K562 (cell line): ENCODE measurements around the gene OCA2. TPM values are rescaled to one million over a fixed set of nuclear protein-coding genes. Genes with fewer than 3 reads are reported as not detected.

Experiments used
- ATAC-seq: fragments of 200-7000 bp; cut with Tn5 transposase; 3 replicates; pipeline ENCODE4 v1.9.1; 2020; ENCODE audit warnings: moderate library complexity
- BruUV-seq: library from RNA; stranded (reverse); fragments of 400-500 nt; replicated peaks from 2 replicates; lab custom pipeline; 2021; lab: Mats Ljungman, UMichigan
- CTCF ChIA-PET: fragments of 300-600 bp; formaldehyde crosslinking; extraction: SDS; loops from one replicate; lab custom pipeline; 2021; ENCODE audit warnings: low intra/inter-chr PET ratio; lab: Yijun Ruan, JAX
- POLR2A ChIA-PET: fragments of 300-600, 350-650 bp; sonication (Branson Sonifier 250); formaldehyde crosslinking; extraction: SDS; loops from one replicate; lab custom pipeline; 2021; ENCODE audit warnings: antibody characterized with exemption, inconsistent platforms; lab: Yijun Ruan, JAX
- DNase-seq, 4 experiments: peaks; one replicate each; pipeline versions ENCODE4 v3.0.0 to v3.0.0-alpha.2; 2011 to 2018; ENCODE audit warnings: low spot score in 3 of 4, mixed read lengths in 3 of 4; ENCODE audit errors: extremely low read depth in 1 of 4
- FAIRE-seq: peaks from 2 replicates; lab custom pipeline; 2011; peaks lifted over from hg19 to GRCh38; lab: Jason Lieb, UNC
- H2AFZ ChIP-seq: 2 replicates; pipeline ENCODE4 v1.6.0; 2011; ENCODE audit warnings: low read depth, low read length, control low read depth, inconsistent platforms
- H3K27ac ChIP-seq: fragments of 200-600 bp; 3 replicates; pipeline ENCODE4 v1.8.0; 2011; ENCODE audit warnings: low read depth, mild to moderate bottlenecking, control low read depth, inconsistent platforms, low read length, moderate library complexity, mixed read lengths; ENCODE audit errors: extremely low read depth
- H3K27me3 ChIP-seq, 2 experiments: fragments of 300-600 bp in 1 of 2; 2 replicates in 1 of 2; 3 replicates in 1 of 2; pipeline versions ENCODE4 v1.6.0 to v1.8.0; 2011; ENCODE audit warnings: inconsistent platforms in 2 of 2, low read length in 2 of 2, mild to moderate bottlenecking in 1 of 2, mixed read lengths in 1 of 2, moderate library complexity in 1 of 2; ENCODE audit not compliant: control insufficient read depth in 2 of 2, insufficient read depth in 2 of 2
- H3K36me3 ChIP-seq: fragments of 300-600 bp; 3 replicates; pipeline ENCODE4 v1.8.0; 2011; ENCODE audit warnings: mild to moderate bottlenecking, low read length, inconsistent platforms; ENCODE audit not compliant: control insufficient read depth, insufficient read depth
- H3K4me1 ChIP-seq, 2 experiments: fragments of 200-600 bp in 1 of 2; replicated peaks in 1 of 2; 2 replicates in 1 of 2; 3 replicates in 1 of 2; pipeline versions ENCODE4 v1.5.1 to v1.8.0; 2011; ENCODE audit warnings: inconsistent platforms in 2 of 2, low read length in 2 of 2, mild to moderate bottlenecking in 1 of 2, mixed read lengths in 1 of 2, moderate library complexity in 1 of 2; ENCODE audit not compliant: control insufficient read depth in 2 of 2, insufficient read depth in 2 of 2
- H3K4me2 ChIP-seq: 2 replicates; pipeline ENCODE4 v1.6.1; 2011; ENCODE audit warnings: low read length, control low read depth, inconsistent platforms, mixed read lengths; ENCODE audit not compliant: insufficient read depth
- H3K4me3 ChIP-seq: fragments of 200-600 bp; sonication (generic), shearing (Covaris generic); 2 replicates; pipeline ENCODE4 v1.5.1; 2016; ENCODE audit warnings: control low read depth, inconsistent platforms
- H3K79me2 ChIP-seq: fragments of 200-600 bp; 3 replicates; pipeline ENCODE4 v1.8.0; 2011; ENCODE audit warnings: low read length, inconsistent platforms; ENCODE audit not compliant: control insufficient read depth, insufficient read depth
- H3K9ac ChIP-seq, 2 experiments: 2 replicates each; pipeline versions ENCODE4 v1.6.0 to v1.6.1; 2011; ENCODE audit warnings: low read depth in 2 of 2, low read length in 2 of 2, control low read depth in 1 of 2, inconsistent platforms in 1 of 2, mild to moderate bottlenecking in 1 of 2, mixed read lengths in 1 of 2; ENCODE audit not compliant: insufficient read depth in 1 of 2
- H3K9me1 ChIP-seq: one replicate; pipeline ENCODE4 v1.6.0; 2011; ENCODE audit warnings: inconsistent platforms, mild to moderate bottlenecking, low read length, moderate library complexity; ENCODE audit not compliant: control insufficient read depth, insufficient read depth
- H3K9me3 ChIP-seq: replicated peaks from 2 replicates; pipeline ENCODE4 v1.5.1; 2011; ENCODE audit warnings: low read depth, low read length, inconsistent platforms; ENCODE audit not compliant: control insufficient read depth, insufficient read depth
- H4K20me1 ChIP-seq: replicated peaks from 2 replicates; pipeline ENCODE4 v1.6.1; 2011; ENCODE audit warnings: low read length, inconsistent platforms, mixed read lengths; ENCODE audit not compliant: control insufficient read depth, insufficient read depth
- DMBX1 ChIP-seq: fragments of 250-450 bp; sonication (Bioruptor Pico); IDR thresholded peaks from 2 replicates; pipeline ENCODE4 v1.8.0; 2022; ENCODE audit warnings: inconsistent platforms, mild to moderate bottlenecking, moderate library complexity, borderline replicate concordance
- EP400 ChIP-seq: fragments of 450-650 bp; IDR thresholded peaks from 2 replicates; pipeline ENCODE4 v1.6.1; 2017; ENCODE audit warnings: antibody characterized with exemption, mild to moderate bottlenecking, moderate library complexity
- ERF ChIP-seq: fragments of 450-650 bp; formaldehyde crosslinking; IDR thresholded peaks from 2 replicates; pipeline ENCODE4 v1.4.0; 2020; ENCODE audit warnings: mild to moderate bottlenecking, mixed read lengths
- HDGF ChIP-seq: fragments of 450-650 bp; IDR thresholded peaks from 2 replicates; pipeline ENCODE4 v1.6.1; 2016
- MYNN ChIP-seq, 2 experiments: sonication (generic); formaldehyde crosslinking in 1 of 2; IDR thresholded peaks; 2 replicates each; pipeline versions ENCODE4 v1.5.0 to v1.6.1; 2016 to 2020; ENCODE audit warnings: antibody characterized with exemption in 1 of 2, missing genetic modification reagents in 1 of 2
- POLR3G ChIP-seq: IDR thresholded peaks from 2 replicates; pipeline ENCODE4 v1.6.1; 2011; ENCODE audit not compliant: insufficient read length, insufficient replicate concordance; ENCODE audit errors: extremely low read depth
- SMAD2 ChIP-seq: fragments of 150-350 bp; IDR thresholded peaks from 2 replicates; pipeline ENCODE4 v1.6.1; 2014; ENCODE audit warnings: low read depth, mild to moderate bottlenecking, low read length
- TOE1 ChIP-seq, 2 experiments: fragments of 450-650 bp in 1 of 2; sonication (generic) in 1 of 2; formaldehyde crosslinking in 1 of 2; IDR thresholded peaks; 2 replicates each; pipeline versions ENCODE4 v1.7.1 to v1.8.0; 2016 to 2022; ENCODE audit warnings: borderline replicate concordance in 2 of 2, mild to moderate bottlenecking in 2 of 2, antibody characterized with exemption in 1 of 2, inconsistent platforms in 1 of 2, low read depth in 1 of 2, missing genetic modification reagents in 1 of 2, moderate library complexity in 1 of 2
- YY1 ChIP-seq, 3 experiments: IDR thresholded peaks; 2 replicates each; pipeline ENCODE4 v1.6.1; 2011; ENCODE audit warnings: low read length in 2 of 3, mild to moderate bottlenecking in 2 of 3, moderate library complexity in 2 of 3, borderline replicate concordance in 1 of 3, control low read depth in 1 of 3, low read depth in 1 of 3; ENCODE audit not compliant: insufficient read depth in 3 of 3, insufficient replicate concordance in 2 of 3, control insufficient read depth in 1 of 3, insufficient read length in 1 of 3; ENCODE audit errors: extremely low read depth in 1 of 3
- WGBS: fragments of 100-300 bp; shearing (Covaris generic); methylation state at CpG from one replicate; pipeline ENCODE4 v1.1.6; 2016; ENCODE audit warnings: low coverage, mixed read lengths; ENCODE audit not compliant: insufficient coverage; ENCODE audit errors: missing lambda C conversion rate; 5-methylcytosine and 5-hydroxymethylcytosine counted together
- in situ Hi-C: fragments of 300-500 bp; cut with MboI; formaldehyde crosslinking; loops from 4 replicates; pipeline ENCODE4 v1.15.0; 2018; ENCODE audit warnings: inconsistent platforms, mixed read lengths
- intact Hi-C: fragments of 100-400 bp; cut with micrococcal nuclease; formaldehyde crosslinking; loops from 2 replicates; pipeline ENCODE4 v1.14.2; 2022
- polyA plus RNA-seq, 8 experiments: library from polyadenylated mRNA; depleted of rRNA in 4 of 8; stranded (reverse) in 5 of 8; unstranded in 3 of 8; fragments of >200 nt; fragmentation: Nextera tagmentation in 2 of 8; fragmentation: Illumina TruSeq in 1 of 8; extraction: Ambion mirVana in 2 of 8; extraction: Trizol in 1 of 8; gene quantifications; 2 replicates each; pipeline versions ENCODE4 v1.2.1 to v1.2.3, GENCODE V29; 2011 to 2014; ENCODE audit warnings: inconsistent platforms in 1 of 8, missing spikeins in 1 of 8
- total RNA-seq, 7 experiments: library from RNA; depleted of rRNA in 6 of 7; stranded (reverse); fragments of >200 nt in 6 of 7; fragmentation: Illumina TruSeq in 2 of 7; extraction: Trizol in 2 of 7; gene quantifications; 2 replicates each; pipeline versions ENCODE4 v1.2.1 to v1.2.3, GENCODE V29; 2011 to 2021; ENCODE audit warnings: low replicate concordance in 1 of 7
- TF ChIP-seq, protein P1 (sequence below): fragments of 250-450 bp; sonication (Bioruptor Pico); IDR thresholded peaks from 2 replicates; pipeline ENCODE4 v1.4.0; 2020; ENCODE audit warnings: mild to moderate bottlenecking
- TF ChIP-seq, protein P2 (sequence below), 2 experiments: IDR thresholded peaks; 2 replicates each; pipeline ENCODE4 v1.6.1; 2011; ENCODE audit warnings: borderline replicate concordance in 1 of 2, control low read depth in 1 of 2, low read depth in 1 of 2, low read length in 1 of 2, mild to moderate bottlenecking in 1 of 2, mixed read lengths in 1 of 2, moderate library complexity in 1 of 2; ENCODE audit not compliant: insufficient read depth in 1 of 2, insufficient read length in 1 of 2, poor library complexity in 1 of 2, severe bottlenecking in 1 of 2; ENCODE audit errors: extremely low read depth in 1 of 2
- TF ChIP-seq, protein P3 (sequence below): fragments of 450-650 bp; IDR thresholded peaks from 2 replicates; pipeline ENCODE4 v1.6.1; 2017; ENCODE audit warnings: antibody characterized with exemption
- TF ChIP-seq, protein P4 (sequence below): sonication (generic); formaldehyde crosslinking; IDR thresholded peaks from 2 replicates; pipeline ENCODE4 v1.8.0; 2022; ENCODE audit warnings: mild to moderate bottlenecking, missing genetic modification reagents

OCA2 gene
- total and polyA plus RNA-seq, 9 of the 15 experiments (the other 6 are each of a cell fraction or from before 2014, with no cell fraction given): 0.07 to 0.59 (median 0.17) TPM; not detected in 1

DNA sequence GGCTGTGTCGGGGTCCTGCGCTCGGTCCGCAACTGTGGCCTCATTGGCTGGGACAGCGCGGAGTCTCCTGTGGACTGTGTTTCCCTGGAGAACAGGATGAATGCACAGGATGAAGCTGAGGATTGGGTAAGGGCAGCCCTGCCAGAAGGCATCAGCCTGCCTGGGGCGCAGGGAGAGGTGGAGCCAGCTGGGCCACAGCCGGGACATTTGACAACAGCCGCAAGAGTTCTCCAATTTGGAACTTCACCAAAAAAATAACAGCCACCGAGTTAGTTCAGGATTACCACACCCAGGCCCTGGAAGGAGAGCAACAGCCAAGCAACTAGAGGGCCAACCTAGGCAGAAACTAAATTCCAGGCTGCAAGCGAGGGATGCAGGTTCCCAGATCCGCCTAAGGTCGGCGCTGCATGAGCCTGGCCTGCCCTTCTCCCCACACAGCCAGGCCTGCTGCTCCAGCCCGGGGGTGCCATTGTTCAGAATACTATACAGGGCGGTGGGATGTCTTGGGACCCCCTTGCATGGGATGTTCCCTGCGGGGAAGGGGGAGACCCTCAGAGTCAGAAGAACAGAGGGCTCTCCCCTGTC is 229.3 kb downstream of the OCA2 start:
- peak; percentile 41; the same call in 1 of the 3 replicates for ATAC-seq
- Histone ChIP-seq H2AFZ (no peak overlapping the region), H3K4me1 (no peaks in the 10 kb centered on the region), H3K9ac (no peak overlapping the region), H3K27ac (no peak overlapping the region), H3K9me1 (no peaks in the 10 kb centered on the region), H3K27me3 (peaks cover 3 to 51% of the 10 kb centered on the region in 2 experiments; a peak in 3 of 5 replicates), H3K4me3 (no peak overlapping the region), H3K36me3 (no peaks in the 10 kb centered on the region), H3K79me2 (no peaks in the 10 kb centered on the region), H4K20me1 (no peaks in the 10 kb centered on the region; the same call in 1 of the 2 replicates), H3K4me2 (no peak overlapping the region), H3K9me3 (no peaks in the 10 kb centered on the region)
- in situ Hi-C loops: no loop called here
- DNase-seq: no peak
- WGBS: 0% methylated on average over 17 of the region's 17 CpGs
- no TSS peak for BruUV-seq
- ChIA-PET POLR2A (no interaction called here), CTCF (no interaction called here)
- FAIRE-seq: no peak
- intact Hi-C loops: no loop called here
- TF ChIP-seq EP400 (no peak), POLR3G (no peak), YY1 (IDR thresholded peaks at IDR 0.05; ENCODE audit: borderline replicate concordance in 1 of 3, control insufficient read depth in 1 of 3, extremely low read depth in 1 of 3, insufficient read depth in 3 of 3, insufficient read length in 1 of 3, insufficient replicate concordance in 2 of 3, low read depth in 1 of 3, low read length in 2 of 3) (no peak), MYNN (IDR thresholded peaks at IDR 0.05) (no peak), MYNN (CRISPR knock-in tag; IDR thresholded peaks at IDR 0.05) (no peak), DMBX1 (CRISPR knock-in tag) (no peak), HDGF (no peak), ERF (CRISPR knock-in tag) (no peak), SMAD2 (no peak), TOE1 (IDR thresholded peaks at IDR 0.05; ENCODE audit: borderline replicate concordance) (no peak), TOE1 (CRISPR knock-in tag; IDR thresholded peaks at IDR 0.05; ENCODE audit: borderline replicate concordance, low read depth) (no peak)
- TF ChIP-seq, protein P1, sequence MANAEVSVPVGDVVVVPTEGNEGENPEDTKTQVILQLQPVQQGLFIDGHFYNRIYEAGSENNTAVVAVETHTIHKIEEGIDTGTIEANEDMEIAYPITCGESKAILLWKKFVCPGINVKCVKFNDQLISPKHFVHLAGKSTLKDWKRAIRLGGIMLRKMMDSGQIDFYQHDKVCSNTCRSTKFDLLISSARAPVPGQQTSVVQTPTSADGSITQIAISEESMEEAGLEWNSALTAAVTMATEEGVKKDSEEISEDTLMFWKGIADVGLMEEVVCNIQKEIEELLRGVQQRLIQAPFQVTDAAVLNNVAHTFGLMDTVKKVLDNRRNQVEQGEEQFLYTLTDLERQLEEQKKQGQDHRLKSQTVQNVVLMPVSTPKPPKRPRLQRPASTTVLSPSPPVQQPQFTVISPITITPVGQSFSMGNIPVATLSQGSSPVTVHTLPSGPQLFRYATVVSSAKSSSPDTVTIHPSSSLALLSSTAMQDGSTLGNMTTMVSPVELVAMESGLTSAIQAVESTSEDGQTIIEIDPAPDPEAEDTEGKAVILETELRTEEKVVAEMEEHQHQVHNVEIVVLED (CRISPR knock-in tag): no peak
- TF ChIP-seq, protein P2, sequence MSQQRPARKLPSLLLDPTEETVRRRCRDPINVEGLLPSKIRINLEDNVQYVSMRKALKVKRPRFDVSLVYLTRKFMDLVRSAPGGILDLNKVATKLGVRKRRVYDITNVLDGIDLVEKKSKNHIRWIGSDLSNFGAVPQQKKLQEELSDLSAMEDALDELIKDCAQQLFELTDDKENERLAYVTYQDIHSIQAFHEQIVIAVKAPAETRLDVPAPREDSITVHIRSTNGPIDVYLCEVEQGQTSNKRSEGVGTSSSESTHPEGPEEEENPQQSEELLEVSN (IDR thresholded peaks at IDR 0.05; ENCODE audit: borderline replicate concordance in 1 of 2, extremely low read depth in 1 of 2, insufficient read depth in 1 of 2, insufficient read length in 1 of 2, low read depth in 1 of 2, low read length in 1 of 2, poor library complexity in 1 of 2, severe bottlenecking in 1 of 2): no peak
- TF ChIP-seq, protein P3, sequence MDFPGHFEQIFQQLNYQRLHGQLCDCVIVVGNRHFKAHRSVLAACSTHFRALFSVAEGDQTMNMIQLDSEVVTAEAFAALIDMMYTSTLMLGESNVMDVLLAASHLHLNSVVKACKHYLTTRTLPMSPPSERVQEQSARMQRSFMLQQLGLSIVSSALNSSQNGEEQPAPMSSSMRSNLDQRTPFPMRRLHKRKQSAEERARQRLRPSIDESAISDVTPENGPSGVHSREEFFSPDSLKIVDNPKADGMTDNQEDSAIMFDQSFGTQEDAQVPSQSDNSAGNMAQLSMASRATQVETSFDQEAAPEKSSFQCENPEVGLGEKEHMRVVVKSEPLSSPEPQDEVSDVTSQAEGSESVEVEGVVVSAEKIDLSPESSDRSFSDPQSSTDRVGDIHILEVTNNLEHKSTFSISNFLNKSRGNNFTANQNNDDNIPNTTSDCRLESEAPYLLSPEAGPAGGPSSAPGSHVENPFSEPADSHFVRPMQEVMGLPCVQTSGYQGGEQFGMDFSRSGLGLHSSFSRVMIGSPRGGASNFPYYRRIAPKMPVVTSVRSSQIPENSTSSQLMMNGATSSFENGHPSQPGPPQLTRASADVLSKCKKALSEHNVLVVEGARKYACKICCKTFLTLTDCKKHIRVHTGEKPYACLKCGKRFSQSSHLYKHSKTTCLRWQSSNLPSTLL: no peak
- TF ChIP-seq, protein P4, sequence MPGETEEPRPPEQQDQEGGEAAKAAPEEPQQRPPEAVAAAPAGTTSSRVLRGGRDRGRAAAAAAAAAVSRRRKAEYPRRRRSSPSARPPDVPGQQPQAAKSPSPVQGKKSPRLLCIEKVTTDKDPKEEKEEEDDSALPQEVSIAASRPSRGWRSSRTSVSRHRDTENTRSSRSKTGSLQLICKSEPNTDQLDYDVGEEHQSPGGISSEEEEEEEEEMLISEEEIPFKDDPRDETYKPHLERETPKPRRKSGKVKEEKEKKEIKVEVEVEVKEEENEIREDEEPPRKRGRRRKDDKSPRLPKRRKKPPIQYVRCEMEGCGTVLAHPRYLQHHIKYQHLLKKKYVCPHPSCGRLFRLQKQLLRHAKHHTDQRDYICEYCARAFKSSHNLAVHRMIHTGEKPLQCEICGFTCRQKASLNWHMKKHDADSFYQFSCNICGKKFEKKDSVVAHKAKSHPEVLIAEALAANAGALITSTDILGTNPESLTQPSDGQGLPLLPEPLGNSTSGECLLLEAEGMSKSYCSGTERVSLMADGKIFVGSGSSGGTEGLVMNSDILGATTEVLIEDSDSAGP: no peak
